Measurements from ENCODE around the gene FAM120AOS.
"Not testable (repeated sequence)": the region's sequence is repeated elsewhere in the genome, so short reads cannot be mapped to it uniquely, and the experiment has no call there.

Gene FAM120AOS

DNA sequence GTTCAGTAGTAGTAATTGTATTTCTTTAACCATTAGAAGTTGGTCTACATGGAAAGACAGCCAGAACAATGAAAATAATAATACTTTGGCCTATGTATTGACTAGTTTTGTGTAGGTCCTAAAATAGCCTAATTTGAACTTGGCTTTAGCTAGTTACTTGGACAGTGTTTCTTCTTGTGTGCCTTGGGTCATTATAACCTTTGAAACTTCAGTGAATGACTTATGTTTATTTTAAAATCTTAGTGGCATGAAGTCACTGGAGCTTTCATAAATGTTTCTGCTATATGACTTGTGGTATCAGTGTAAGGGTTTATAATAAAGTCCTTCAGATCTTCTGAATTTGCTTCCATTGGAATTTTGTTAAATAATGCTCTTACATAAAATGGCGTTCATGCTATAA is 2.6 kb upstream of the FAM120AOS start:
- Histone ChIP-seq H3K4me1 (ENCODE audit: control insufficient read depth, insufficient read depth, low read length) (peaks cover 27% of the 10 kb centered on the region), H3K9me3 (ENCODE audit: control insufficient read depth, low read length) (no peaks in the 10 kb centered on the region), H3K27me3 (ENCODE audit: control insufficient read depth, insufficient read depth, low read length) (no peaks in the 10 kb centered on the region), H3K9ac (ENCODE audit: low read length) (peak overlapping the region; percentile 54), H3K36me3 (ENCODE audit: control insufficient read depth, insufficient read depth, low read length) (no peaks in the 10 kb centered on the region), H3K4me3 (ENCODE audit: low read length) (no peak overlapping the region)

GRCh38 chr9:93452710-93453046 is 703 bp downstream of the FAM120AOS start:
- peak overlapping the region; percentile 68 for H3K4me3 ChIP-seq (ENCODE audit: low read length)
- H3K27me3 ChIP-seq (ENCODE audit: control insufficient read depth, insufficient read depth, low read length): no peaks in the 10 kb centered on the region
- H3K4me1 ChIP-seq (ENCODE audit: control insufficient read depth, insufficient read depth, low read length): peaks cover under 1% of the 10 kb centered on the region
- peak overlapping the region; percentile 93 for H3K9ac ChIP-seq (ENCODE audit: low read length)
- H3K9me3 ChIP-seq (ENCODE audit: control insufficient read depth, low read length): no peaks in the 10 kb centered on the region
- H3K36me3 ChIP-seq (ENCODE audit: control insufficient read depth, insufficient read depth, low read length): peaks cover 4% of the 10 kb centered on the region

DNA sequence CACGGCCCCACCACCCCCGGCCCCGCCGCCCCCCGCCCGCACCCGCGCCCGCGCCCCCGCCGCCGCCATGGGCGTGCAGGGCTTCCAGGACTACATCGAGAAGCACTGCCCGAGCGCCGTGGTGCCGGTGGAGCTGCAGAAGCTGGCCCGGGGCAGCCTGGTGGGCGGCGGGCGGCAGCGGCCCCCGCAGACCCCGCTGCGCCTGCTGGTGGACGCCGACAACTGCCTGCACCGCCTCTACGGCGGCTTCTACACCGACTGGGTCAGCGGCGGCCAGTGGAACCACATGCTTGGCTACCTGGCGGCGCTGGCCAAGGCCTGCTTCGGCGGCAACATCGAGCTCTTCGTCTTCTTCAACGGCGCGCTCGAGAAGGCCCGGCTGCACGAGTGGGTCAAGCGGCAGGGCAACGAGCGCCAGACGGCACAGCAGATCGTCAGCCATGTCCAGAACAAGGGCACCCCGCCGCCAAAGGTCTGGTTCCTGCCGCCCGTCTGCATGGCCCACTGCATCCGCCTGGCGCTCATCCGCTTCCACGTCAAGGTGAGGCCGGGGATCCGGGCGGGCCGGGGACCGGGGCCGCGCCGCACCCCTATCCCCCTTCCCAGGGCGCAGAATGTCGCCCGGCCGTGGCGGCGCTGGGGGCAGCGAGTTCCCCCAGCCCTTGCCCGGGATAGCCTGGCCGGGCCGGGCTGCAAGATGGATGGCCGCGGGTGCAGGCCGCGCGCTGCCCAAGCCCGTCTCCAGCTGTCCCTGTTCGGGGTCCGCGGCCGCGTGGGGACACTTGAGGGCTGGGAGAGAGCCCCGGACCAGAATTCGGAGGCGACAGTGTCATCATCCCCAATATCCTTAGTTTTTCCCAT is 1.3 kb downstream of the FAM120AOS start:
- H3K9ac ChIP-seq (ENCODE audit: low read length): peak overlapping the region; percentile 93
- peaks cover 5% of the 10 kb centered on the region for H3K36me3 ChIP-seq (ENCODE audit: control insufficient read depth, insufficient read depth, low read length)
- H3K9me3 ChIP-seq (ENCODE audit: control insufficient read depth, low read length): no peaks in the 10 kb centered on the region
- H3K4me1 ChIP-seq (ENCODE audit: control insufficient read depth, insufficient read depth, low read length): no peaks in the 10 kb centered on the region
- peak overlapping the region; percentile 68 for H3K4me3 ChIP-seq (ENCODE audit: low read length)
- H3K27me3 ChIP-seq (ENCODE audit: control insufficient read depth, insufficient read depth, low read length): no peaks in the 10 kb centered on the region

DNA sequence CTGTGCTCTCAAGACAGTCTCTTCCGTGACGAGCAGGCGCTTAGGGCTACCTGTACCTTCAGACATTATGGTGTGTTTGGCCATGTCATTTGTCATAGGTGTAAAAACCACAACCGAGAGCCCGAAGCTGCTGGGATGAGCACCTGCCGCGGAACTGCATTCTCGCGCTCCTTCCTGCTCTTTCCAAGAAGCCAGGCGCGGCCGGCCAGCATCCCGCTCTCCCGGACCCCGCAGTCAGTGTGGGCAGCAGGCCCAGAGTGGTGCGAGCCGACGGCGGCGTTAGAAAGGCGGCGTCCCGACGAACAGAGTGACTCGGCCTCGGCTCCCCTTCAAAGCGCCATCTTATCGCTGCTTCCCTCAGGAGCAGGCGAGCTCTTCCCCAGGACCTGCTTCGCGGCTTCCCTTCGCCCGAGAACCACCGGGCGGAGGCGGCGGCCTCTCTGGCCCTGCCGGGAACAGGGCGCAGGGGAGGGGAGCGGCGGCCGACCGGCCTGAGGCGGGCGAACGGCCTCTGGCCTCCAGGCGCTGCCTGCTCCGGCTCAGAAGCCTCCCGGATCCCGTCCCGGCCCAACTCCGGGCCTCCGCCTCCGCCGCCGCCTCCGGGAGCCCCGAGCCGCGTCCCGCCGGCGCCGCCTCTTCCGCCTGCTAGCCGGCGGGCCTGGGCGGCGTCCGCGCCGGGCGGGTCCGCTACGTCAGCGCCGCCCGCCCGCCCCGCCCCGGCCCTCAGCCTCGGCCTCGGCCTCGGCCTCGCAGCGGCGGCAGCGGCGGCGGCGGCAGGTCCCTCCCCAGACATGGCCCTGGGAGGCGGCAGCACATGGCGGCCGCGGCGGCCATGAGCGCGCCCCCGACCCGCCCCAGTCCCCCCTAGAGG is 2.2 kb downstream of the FAM120AOS start, which contains the start of gene FAM120A:
FAM120A (plus strand) TSS at position 741 of the 871 bp plus-strand sequence. CDS start 231 bp downstream, outside the sequence.
- H3K4me3 ChIP-seq (ENCODE audit: low read length): peak within 1 kb of the TSS; percentile 68
- H3K4me1 ChIP-seq (ENCODE audit: control insufficient read depth, insufficient read depth, low read length): no peaks in the 10 kb centered on the region
- H3K27me3 ChIP-seq (ENCODE audit: control insufficient read depth, insufficient read depth, low read length): no peaks in the 10 kb centered on the region
- H3K36me3 ChIP-seq (ENCODE audit: control insufficient read depth, insufficient read depth, low read length): peaks cover 5% of the 10 kb centered on the region
- no peaks in the 10 kb centered on the region for H3K9me3 ChIP-seq (ENCODE audit: control insufficient read depth, low read length)
- peak within 1 kb of the TSS; percentile 93 for H3K9ac ChIP-seq (ENCODE audit: low read length)

DNA sequence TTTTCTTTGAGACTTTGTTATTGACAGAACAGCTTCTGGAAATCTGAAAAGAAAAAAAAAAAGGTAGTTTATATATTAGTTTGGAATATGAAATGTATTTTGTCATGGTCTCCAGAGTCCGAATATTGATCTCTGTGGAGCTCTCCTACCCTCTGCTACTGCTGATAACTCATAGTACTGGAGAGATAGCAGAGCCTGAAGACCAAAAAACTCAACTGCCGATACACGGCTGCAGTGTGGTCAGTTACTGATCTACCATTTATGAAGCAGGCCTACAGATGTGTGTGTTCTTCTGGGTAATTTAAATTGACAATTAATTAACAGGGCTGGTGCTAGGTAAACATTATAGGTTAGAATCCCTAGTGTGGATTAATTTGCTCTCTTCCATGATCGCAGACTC is 5.7 kb downstream of the FAM120AOS start:
- no peak overlapping the region for H3K9ac ChIP-seq (ENCODE audit: low read length)
- H3K4me3 ChIP-seq (ENCODE audit: low read length): no peak overlapping the region
- no peaks in the 10 kb centered on the region for H3K27me3 ChIP-seq (ENCODE audit: control insufficient read depth, insufficient read depth, low read length)
- peaks cover 5% of the 10 kb centered on the region for H3K36me3 ChIP-seq (ENCODE audit: control insufficient read depth, insufficient read depth, low read length)
- H3K4me1 ChIP-seq (ENCODE audit: control insufficient read depth, insufficient read depth, low read length): no peaks in the 10 kb centered on the region
- H3K9me3 ChIP-seq (ENCODE audit: control insufficient read depth, low read length): no peaks in the 10 kb centered on the region

DNA sequence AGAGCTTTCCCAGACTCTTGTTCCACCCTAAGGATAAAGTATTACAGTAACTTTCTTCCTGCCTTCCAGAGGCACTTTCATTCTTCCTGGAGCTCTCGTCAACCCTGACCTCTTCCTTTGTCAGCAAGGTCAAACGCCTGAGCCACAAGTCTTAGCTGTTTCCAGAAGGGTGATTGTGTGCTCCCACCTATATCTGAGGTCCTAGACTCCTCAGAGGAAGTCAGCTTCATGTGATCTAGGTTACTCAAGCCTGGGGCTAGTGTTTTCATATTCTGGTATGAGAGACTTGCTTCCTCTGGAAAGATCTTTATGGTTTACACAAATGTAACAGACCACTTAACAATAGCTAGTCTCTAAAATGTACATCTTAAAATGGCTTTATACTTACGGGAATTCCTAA is 7.3 kb downstream of the FAM120AOS start:
- H3K9ac ChIP-seq (ENCODE audit: low read length): no peak overlapping the region
- peaks cover 5% of the 10 kb centered on the region for H3K36me3 ChIP-seq (ENCODE audit: control insufficient read depth, insufficient read depth, low read length)
- no peaks in the 10 kb centered on the region for H3K27me3 ChIP-seq (ENCODE audit: control insufficient read depth, insufficient read depth, low read length)
- H3K4me1 ChIP-seq (ENCODE audit: control insufficient read depth, insufficient read depth, low read length): no peaks in the 10 kb centered on the region
- no peak overlapping the region for H3K4me3 ChIP-seq (ENCODE audit: low read length)
- H3K9me3 ChIP-seq (ENCODE audit: control insufficient read depth, low read length): no peaks in the 10 kb centered on the region

- H3K4me3 ChIP-seq (ENCODE audit: low read length): no peak overlapping the region
- H3K9ac ChIP-seq (ENCODE audit: low read length): no peak overlapping the region
- H3K9me3 ChIP-seq (ENCODE audit: control insufficient read depth, low read length): no peaks in the 10 kb centered on the region
- H3K36me3 ChIP-seq (ENCODE audit: control insufficient read depth, insufficient read depth, low read length): no peaks in the 10 kb centered on the region
- H3K4me1 ChIP-seq (ENCODE audit: control insufficient read depth, insufficient read depth, low read length): no peaks in the 10 kb centered on the region
- H3K27me3 ChIP-seq (ENCODE audit: control insufficient read depth, insufficient read depth, low read length): no peaks in the 10 kb centered on the region
Measured at GRCh38 chr9:93440896-93441580, 12.3 kb downstream of the FAM120AOS start.

GRCh38 chr9:93439301-93439700 is 14.1 kb downstream of the FAM120AOS start:
- not testable (repeated sequence) for H3K9me3 ChIP-seq (ENCODE audit: control insufficient read depth, low read length); H3K4me3 ChIP-seq (ENCODE audit: low read length); H3K4me1 ChIP-seq (ENCODE audit: control insufficient read depth, insufficient read depth, low read length); H3K36me3 ChIP-seq (ENCODE audit: control insufficient read depth, insufficient read depth, low read length); H3K27me3 ChIP-seq (ENCODE audit: control insufficient read depth, insufficient read depth, low read length); H3K9ac ChIP-seq (ENCODE audit: low read length)

- Histone ChIP-seq H3K27me3 (ENCODE audit: control insufficient read depth, insufficient read depth, low read length) (no peaks in the 10 kb centered on the region), H3K4me3 (ENCODE audit: low read length) (no peak overlapping the region), H3K9ac (ENCODE audit: low read length) (no peak overlapping the region), H3K36me3 (ENCODE audit: control insufficient read depth, insufficient read depth, low read length) (no peaks in the 10 kb centered on the region), H3K9me3 (ENCODE audit: control insufficient read depth, low read length) (no peaks in the 10 kb centered on the region), H3K4me1 (ENCODE audit: control insufficient read depth, insufficient read depth, low read length) (no peaks in the 10 kb centered on the region)
Measured at GRCh38 chr9:93437996-93438395, 15.4 kb downstream of the FAM120AOS start.

- H3K36me3 ChIP-seq (ENCODE audit: control insufficient read depth, insufficient read depth, low read length): no peaks in the 10 kb centered on the region
- no peak overlapping the region for H3K9ac ChIP-seq (ENCODE audit: low read length)
Measured at GRCh38 chr9:93436655-93437407, 16.6 kb downstream of the FAM120AOS start.

GRCh38 chr9:93436218-93436617 is 17.2 kb downstream of the FAM120AOS start:
- Histone ChIP-seq H3K9me3 (ENCODE audit: control insufficient read depth, low read length) (no peaks in the 10 kb centered on the region), H3K9ac (ENCODE audit: low read length) (no peak overlapping the region), H3K27me3 (ENCODE audit: control insufficient read depth, insufficient read depth, low read length) (no peaks in the 10 kb centered on the region), H3K36me3 (ENCODE audit: control insufficient read depth, insufficient read depth, low read length) (no peaks in the 10 kb centered on the region), H3K4me1 (ENCODE audit: control insufficient read depth, insufficient read depth, low read length) (no peaks in the 10 kb centered on the region), H3K4me3 (ENCODE audit: low read length) (no peak overlapping the region)

More at GRCh38 chr9:93436655-93437407, 16.6 kb downstream of the FAM120AOS start:
- Histone ChIP-seq H3K27me3 (ENCODE audit: control insufficient read depth, insufficient read depth, low read length) (no peaks in the 10 kb centered on the region), H3K9me3 (ENCODE audit: control insufficient read depth, low read length) (no peaks in the 10 kb centered on the region), H3K4me1 (ENCODE audit: control insufficient read depth, insufficient read depth, low read length) (no peaks in the 10 kb centered on the region), H3K4me3 (ENCODE audit: low read length) (no peak overlapping the region)

All from mucosa of stomach (tissue), 1 donor.